Measurements from ENCODE around the gene KDM2B.

The KDM2B gene

GRCh38 chr12:121399391-121400331, 181.2 kb downstream of the KDM2B start, which contains the start of gene RNF34:
TSS of gene RNF34 (plus strand) at chr12:121400118. CDS start at chr12:121400213, 95 bp downstream.
- Histone ChIP-seq H3K9me3 (ENCODE audit: control insufficient read depth, low read length) (no peaks in the 10 kb centered on the region), H3K4me1 (no peaks in the 10 kb centered on the region), H3K79me2 (peaks cover 11% of the 10 kb centered on the region), H2AFZ (peak within 1 kb of the TSS; percentile 92), H3K27me3 (ENCODE audit: control insufficient read depth, insufficient read depth, low read length) (no peaks in the 10 kb centered on the region), H3K9ac (peak within 1 kb of the TSS; percentile 58), H3K4me2 (ENCODE audit: low read length) (peak within 1 kb of the TSS; percentile 88), H3K27ac (peak within 1 kb of the TSS; percentile 48), H3K36me3 (ENCODE audit: control insufficient read depth, insufficient read depth, low read length) (no peaks in the 10 kb centered on the region), H3K4me3 (ENCODE audit: low read depth, low read length) (peak within 1 kb of the TSS; percentile 93)
- no peak for TF ChIP-seq CTCF (IDR thresholded peaks at IDR 0.05)

- no peak overlapping the region for H3K4me2 ChIP-seq (ENCODE audit: low read length)
- no peaks in the 10 kb centered on the region for H3K4me1 ChIP-seq
- H3K9ac ChIP-seq: no peak overlapping the region
- TF ChIP-seq CTCF (IDR thresholded peaks at IDR 0.05): no peak
- H3K9me3 ChIP-seq (ENCODE audit: control insufficient read depth, low read length): no peaks in the 10 kb centered on the region
- H3K27me3 ChIP-seq (ENCODE audit: control insufficient read depth, insufficient read depth, low read length): no peaks in the 10 kb centered on the region
- H3K4me3 ChIP-seq (ENCODE audit: low read depth, low read length): no peak overlapping the region
- peaks cover 10% of the 10 kb centered on the region for H3K79me2 ChIP-seq
- H3K27ac ChIP-seq: no peak overlapping the region
- H3K36me3 ChIP-seq (ENCODE audit: control insufficient read depth, insufficient read depth, low read length): no peaks in the 10 kb centered on the region
- no peak overlapping the region for H2AFZ ChIP-seq
Observed at GRCh38 chr12:121398355-121398754, 182.5 kb downstream of the KDM2B start.

GRCh38 chr12:121397521-121397920, 183.3 kb downstream of the KDM2B start:
- H3K4me2 ChIP-seq (ENCODE audit: low read length): no peak overlapping the region
- H3K36me3 ChIP-seq (ENCODE audit: control insufficient read depth, insufficient read depth, low read length): no peaks in the 10 kb centered on the region
- no peak overlapping the region for H3K4me3 ChIP-seq (ENCODE audit: low read depth, low read length)
- no peak overlapping the region for H3K9ac ChIP-seq
- H3K4me1 ChIP-seq: no peaks in the 10 kb centered on the region
- no peak overlapping the region for H3K27ac ChIP-seq
- no peaks in the 10 kb centered on the region for H3K27me3 ChIP-seq (ENCODE audit: control insufficient read depth, insufficient read depth, low read length)
- H3K79me2 ChIP-seq: peaks cover 8% of the 10 kb centered on the region
- no peaks in the 10 kb centered on the region for H3K9me3 ChIP-seq (ENCODE audit: control insufficient read depth, low read length)
- no peak overlapping the region for H2AFZ ChIP-seq
- no peak for TF ChIP-seq CTCF (IDR thresholded peaks at IDR 0.05)

GRCh38 chr12:121392325-121392716, 188.5 kb downstream of the KDM2B start:
- Histone ChIP-seq H3K27ac (no peak overlapping the region), H3K4me2 (ENCODE audit: low read length) (no peak overlapping the region), H3K9ac (no peak overlapping the region)

More at GRCh38 chr12:121392325-121392716, 188.5 kb downstream of the KDM2B start:
- Histone ChIP-seq H3K79me2 (no peaks in the 10 kb centered on the region), H3K9me3 (ENCODE audit: control insufficient read depth, low read length) (no peaks in the 10 kb centered on the region), H3K4me3 (ENCODE audit: low read depth, low read length) (no peak overlapping the region), H2AFZ (no peak overlapping the region), H3K4me1 (no peaks in the 10 kb centered on the region), H3K36me3 (ENCODE audit: control insufficient read depth, insufficient read depth, low read length) (no peaks in the 10 kb centered on the region), H3K27me3 (ENCODE audit: control insufficient read depth, insufficient read depth, low read length) (no peaks in the 10 kb centered on the region)
- no peak for TF ChIP-seq CTCF (IDR thresholded peaks at IDR 0.05)
